Sigmoid colon (tissue), 4 donors: ENCODE measurements around the gene RRP1.

Experiments
- CTCF ChIP-seq, 4 experiments: fragments of 450-650 bp in 3 of 4; fragments of 200-600 bp in 1 of 4; IDR thresholded peaks; one replicate each; pipeline ENCODE4 v1.5.1; 2016 to 2019; ENCODE audit warnings: antibody characterized with exemption in 4 of 4, mild to moderate bottlenecking in 3 of 4, moderate library complexity in 2 of 4
- POLR2AphosphoS5 ChIP-seq, 4 donors: sonication (generic); formaldehyde crosslinking; IDR thresholded peaks; one replicate each; pipeline ENCODE4 v1.6.1; 2017; ENCODE audit warnings: antibody characterized with exemption in 4 of 4

- TF ChIP-seq CTCF (IDR thresholded peaks at IDR 0.05) (no peak), POLR2AphosphoS5 (IDR thresholded peaks at IDR 0.05) (no peak)
These were observed 47.8 kb upstream of the RRP1 start for GRCh38 chr21:43741423-43742096.
